ENCODE measurements around the gene ACSS3.

The ACSS3 gene

DNA sequence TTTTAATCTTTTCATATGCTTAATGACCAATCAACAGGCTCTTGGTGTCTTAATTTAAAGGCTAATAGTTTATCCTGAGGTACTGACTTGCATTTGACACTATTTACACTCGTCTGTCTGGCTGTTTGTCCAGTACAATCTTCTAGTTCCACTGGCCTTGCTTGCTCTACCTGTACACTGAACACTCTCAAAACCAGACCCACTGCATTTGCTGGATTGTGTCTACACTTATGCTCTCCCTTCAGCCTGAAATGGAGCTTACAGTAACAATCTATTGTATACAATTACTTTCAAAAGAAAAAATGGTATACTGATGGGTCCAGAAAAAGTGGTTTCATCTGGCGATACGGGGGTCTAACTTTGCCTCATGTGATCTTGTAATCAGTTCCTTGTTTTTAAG, 2.3 kb upstream of the ACSS3 start:
- H3K4me3 ChIP-seq (ENCODE audit: low read depth, low read length), result no peak overlapping the region
- no peak for TF ChIP-seq CTCF (IDR thresholded peaks at IDR 0.05; ENCODE audit: low read depth, low read length, missing control alignments)

GRCh38 chr12:81077329-81077685, 572 bp upstream of the ACSS3 start:
- no peak for DNase-seq (ENCODE audit: low read depth)
- no peak for TF ChIP-seq CTCF (IDR thresholded peaks at IDR 0.05; ENCODE audit: low read depth, low read length, missing control alignments)
- no peak overlapping the region for H3K4me3 ChIP-seq (ENCODE audit: low read depth, low read length)

More for the DNA sequence above, 2.3 kb upstream of the ACSS3 start:
- no peak for DNase-seq (ENCODE audit: low read depth)

DNA sequence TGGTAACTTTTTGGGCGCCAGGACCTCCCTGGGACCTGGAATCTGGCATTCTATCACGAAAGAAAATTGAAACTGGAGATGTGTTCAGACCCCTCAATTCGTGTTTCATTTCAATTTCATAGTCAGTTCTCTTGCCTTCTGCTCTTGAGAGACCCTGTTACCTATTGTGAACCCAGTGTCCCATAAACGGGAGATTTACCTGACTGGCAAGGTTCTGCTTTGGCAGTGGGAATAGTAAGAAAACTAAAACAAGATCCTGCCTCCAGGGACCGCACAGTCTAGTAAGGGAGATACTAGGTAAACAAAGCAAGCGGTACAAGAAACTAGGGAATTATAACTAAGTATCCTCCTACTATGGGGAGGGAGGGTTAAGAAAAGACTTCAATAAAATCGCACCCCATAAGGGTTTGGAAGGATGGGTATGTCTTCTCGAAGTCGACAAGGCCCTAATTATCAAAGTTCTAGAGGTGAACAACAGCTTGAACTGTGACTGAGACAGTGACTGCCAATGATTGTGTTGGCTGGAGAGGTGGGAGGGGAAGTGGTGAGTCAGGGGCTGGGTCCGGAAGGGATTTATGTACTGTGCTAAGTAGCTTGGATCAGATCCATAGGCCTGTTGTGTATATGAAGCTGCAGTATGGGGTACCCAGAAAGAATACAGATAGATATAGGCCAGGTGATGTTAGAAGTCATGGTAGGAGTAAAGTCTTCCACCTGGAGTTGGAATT, 754 bp downstream of the ACSS3 start:
- H3K4me3 ChIP-seq (ENCODE audit: low read depth, low read length), result no peak overlapping the region
- DNase-seq (ENCODE audit: low read depth), result no peak
- no peak for TF ChIP-seq CTCF (IDR thresholded peaks at IDR 0.05; ENCODE audit: low read depth, low read length, missing control alignments)

DNA sequence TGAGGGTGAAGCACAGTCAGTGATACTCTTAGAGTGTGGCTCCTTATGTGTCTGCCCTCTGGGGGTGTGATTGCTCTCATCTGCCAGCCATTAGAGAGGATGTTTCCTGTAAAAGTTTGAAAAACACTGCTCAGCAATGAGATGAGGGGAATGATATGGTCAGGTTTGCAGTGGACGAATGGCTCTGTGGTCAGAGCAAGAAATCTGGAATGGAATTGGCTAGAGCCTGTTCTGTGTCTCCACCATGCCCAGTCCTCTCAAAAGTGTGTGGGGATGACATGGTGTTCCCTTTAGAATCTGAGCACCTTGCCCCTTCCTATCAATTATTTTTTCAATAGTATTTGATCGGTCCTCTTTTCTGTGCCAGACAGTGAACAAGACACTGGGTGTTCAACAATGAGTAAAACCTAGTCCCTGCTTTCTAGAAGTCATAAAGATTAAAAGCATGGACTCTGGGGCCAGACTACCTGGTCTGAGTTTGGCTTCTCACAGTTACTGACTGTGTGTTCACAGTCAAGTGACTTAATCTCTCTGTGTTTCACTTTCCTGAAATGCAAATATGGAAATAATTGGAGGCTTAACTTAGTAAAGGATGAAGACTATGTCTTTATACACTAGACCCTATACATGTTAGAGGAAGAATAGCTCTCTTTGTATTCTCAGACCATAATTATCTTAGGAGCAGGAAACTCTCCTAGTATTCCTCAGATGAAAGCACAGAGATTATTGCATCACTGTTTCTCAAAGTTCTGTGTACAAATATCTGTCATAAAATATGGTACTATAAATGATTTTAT, 1.6 kb downstream of the ACSS3 start:
- DNase-seq (ENCODE audit: low read depth), result no peak
- H3K4me3 ChIP-seq (ENCODE audit: low read depth, low read length), result no peak overlapping the region
- no peak for TF ChIP-seq CTCF (IDR thresholded peaks at IDR 0.05; ENCODE audit: low read depth, low read length, missing control alignments)

DNA sequence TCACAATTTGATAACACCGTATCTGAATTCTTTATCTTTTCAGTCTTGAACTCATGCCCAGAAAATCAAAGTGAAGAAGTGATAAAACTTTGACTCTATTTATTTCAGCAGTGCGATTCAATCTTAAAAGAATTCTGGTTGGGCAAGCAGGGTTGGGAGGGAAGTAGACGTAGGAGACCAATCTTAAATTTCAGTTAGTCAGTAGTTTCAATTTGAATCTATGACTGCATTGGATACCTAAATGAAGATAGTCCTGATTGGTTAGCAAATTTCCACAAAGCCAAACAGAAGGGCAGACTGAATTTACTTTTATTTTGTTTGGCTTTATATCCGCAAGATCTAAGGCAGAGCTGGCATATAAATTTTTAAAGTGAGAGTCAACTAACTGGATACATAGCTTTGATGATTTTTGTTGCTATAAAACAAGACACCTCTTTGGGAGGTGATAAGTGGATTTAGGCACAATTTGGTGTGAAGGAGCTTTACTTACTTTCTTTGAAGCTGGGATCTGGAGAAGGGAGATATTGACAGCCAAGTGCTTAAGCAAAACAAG, 2.6 kb downstream of the ACSS3 start:
- H3K4me3 ChIP-seq (ENCODE audit: low read depth, low read length), result no peak overlapping the region
- no peak for TF ChIP-seq CTCF (IDR thresholded peaks at IDR 0.05; ENCODE audit: low read depth, low read length, missing control alignments)
- no peak for DNase-seq (ENCODE audit: low read depth)

GRCh38 chr12:81081726-81082125, 3.8 kb downstream of the ACSS3 start:
- TF ChIP-seq CTCF (IDR thresholded peaks at IDR 0.05; ENCODE audit: low read depth, low read length, missing control alignments), result no peak
- no peak for DNase-seq (ENCODE audit: low read depth)
- no peak overlapping the region for H3K4me3 ChIP-seq (ENCODE audit: low read depth, low read length)
